Fibroblast of the aortic adventitia (primary cell): ENCODE results near the gene SNHG17. TPM values are rescaled to one million over a fixed set of nuclear protein-coding genes. Genes with fewer than 3 reads are reported as not detected.
A peak's percentile ranks its signal among the peaks of the same experiment; 100 is the strongest.
"Not testable (repeated sequence)": the region's sequence is repeated elsewhere in the genome, so short reads cannot be mapped to it uniquely, and the experiment has no call there.

Experiments used
- DNase-seq: peaks from one replicate; pipeline ENCODE4 v3.0.0-alpha.2; 2010; ENCODE audit warnings: low read depth
- H3K4me3 ChIP-seq: 2 replicates; pipeline ENCODE4 v1.5.1; 2011; ENCODE audit warnings: low read depth, mild to moderate bottlenecking, control low read depth, low read length, moderate library complexity
- CTCF ChIP-seq: IDR thresholded peaks from 2 replicates; pipeline ENCODE4 v1.5.1; 2011; ENCODE audit warnings: mild to moderate bottlenecking, low read length, control low read depth, inconsistent platforms; ENCODE audit not compliant: insufficient read depth
- total RNA-seq: library from RNA; depleted of rRNA; stranded (reverse); fragments of >200 nt; gene quantifications from 2 replicates; pipeline ENCODE4 v1.2.3, GENCODE V29; 2012; ENCODE audit warnings: low replicate concordance

Gene SNHG17
- total RNA-seq, 1 donor: 8.4 TPM

GRCh38 chr20:38435555-38435939 is 419 bp upstream of the SNHG17 start:
- H3K4me3 ChIP-seq: no peak overlapping the region
- peak; percentile 74 for DNase-seq
- TF ChIP-seq CTCF: no peak

- H3K4me3 ChIP-seq: peak overlapping the region; percentile 90
- peak; percentile 24 for DNase-seq
Measured at GRCh38 chr20:38434301-38434741, 807 bp downstream of the SNHG17 start.

GRCh38 chr20:38433304-38433972 is 1.7 kb downstream of the SNHG17 start:
- TF ChIP-seq CTCF: no peak
- DNase-seq: no peak
- H3K4me3 ChIP-seq: peak overlapping the region; percentile 90

More at GRCh38 chr20:38434301-38434741, 807 bp downstream of the SNHG17 start:
- TF ChIP-seq CTCF: no peak

GRCh38 chr20:38432870-38433269 is 2.3 kb downstream of the SNHG17 start:
- H3K4me3 ChIP-seq, DNase-seq: not testable (repeated sequence)

- no peak overlapping the region for H3K4me3 ChIP-seq
- TF ChIP-seq CTCF: no peak
- no peak for DNase-seq
Measured at GRCh38 chr20:38432292-38432691, 2.8 kb downstream of the SNHG17 start.

GRCh38 chr20:38430679-38431325 is 4.3 kb downstream of the SNHG17 start:
- no peak for DNase-seq
- no peak for TF ChIP-seq CTCF
- no peak overlapping the region for H3K4me3 ChIP-seq

GRCh38 chr20:38429301-38429700 is 5.8 kb downstream of the SNHG17 start:
- no peak overlapping the region for H3K4me3 ChIP-seq
- TF ChIP-seq CTCF: no peak
- DNase-seq: no peak
